Naive thymus-derived CD4-positive, alpha-beta T cell (primary cell): ENCODE data around the gene CAPN9. TPM values are rescaled to one million over a fixed set of nuclear protein-coding genes. Genes with fewer than 3 reads are reported as not detected.
"Not testable (repeated sequence)": the region's sequence is repeated elsewhere in the genome, so short reads cannot be mapped to it uniquely, and the experiment has no call there.

ENCODE experiments used
- ATAC-seq: fragments of 150-1000 bp; cut with Tn5 transposase; 2 replicates; pipeline ENCODE4 v1.10.0; 2021; ENCODE audit warnings: mild to moderate bottlenecking, moderate library complexity
- CTCF ChIA-PET: fragments of 350-600 bp; sonication (Branson Sonifier 250); formaldehyde crosslinking; loops from one replicate; lab custom pipeline; 2021; ENCODE audit warnings: antibody characterized with exemption; lab: Charles Lee
- POLR2A ChIA-PET: fragments of 350-600 bp; sonication (Branson Sonifier 250); formaldehyde crosslinking; loops from one replicate; lab custom pipeline; 2021; ENCODE audit warnings: antibody characterized with exemption, inconsistent platforms; lab: Charles Lee
- DNase-seq, 9 donors: peaks; one replicate each; pipeline versions ENCODE4 v3.0.0 to v3.0.0-alpha.2; 2020 to 2022; ENCODE audit warnings: mixed read lengths in 1 of 9
- H3K27ac ChIP-seq: one replicate; pipeline ENCODE4 v1.7.0; 2013; ENCODE audit warnings: mild to moderate bottlenecking, low read depth, low read length, moderate library complexity
- H3K27me3 ChIP-seq, 2 donors: one replicate each; pipeline ENCODE4 v1.7.0; 2013; ENCODE audit warnings: low read length in 2 of 2, mild to moderate bottlenecking in 2 of 2, moderate library complexity in 2 of 2; ENCODE audit not compliant: control insufficient read depth in 2 of 2, insufficient read depth in 2 of 2
- H3K36me3 ChIP-seq, 3 experiments: 1 replicate in 2 of 3; 2 replicates in 1 of 3; pipeline ENCODE4 v1.7.0; 2013; ENCODE audit warnings: low read length in 3 of 3, mild to moderate bottlenecking in 3 of 3, moderate library complexity in 1 of 3; ENCODE audit not compliant: insufficient read depth in 3 of 3, control insufficient read depth in 2 of 3
- H3K4me1 ChIP-seq, 2 donors: one replicate each; pipeline ENCODE4 v1.7.0; 2013; ENCODE audit warnings: low read length in 2 of 2, mild to moderate bottlenecking in 2 of 2, moderate library complexity in 1 of 2; ENCODE audit not compliant: control insufficient read depth in 2 of 2, insufficient read depth in 2 of 2
- H3K4me3 ChIP-seq: 2 replicates; pipeline ENCODE4 v1.7.0; 2013; ENCODE audit warnings: mild to moderate bottlenecking, low read length
- H3K9me3 ChIP-seq, 3 experiments: 1 replicate in 2 of 3; 2 replicates in 1 of 3; pipeline ENCODE4 v1.7.0; 2013; ENCODE audit warnings: low read length in 3 of 3; ENCODE audit not compliant: control insufficient read depth in 2 of 3
- H3K27ac Mint-ChIP-seq, 9 donors: one replicate each; pipeline ENCODE4 v1.8.0; 2020 to 2022; ENCODE audit warnings: mixed read lengths in 9 of 9, mild to moderate bottlenecking in 8 of 9, moderate library complexity in 5 of 9, inconsistent platforms in 2 of 9
- H3K27me3 Mint-ChIP-seq, 5 donors: one replicate each; pipeline ENCODE4 v1.8.0; 2021 to 2022; ENCODE audit warnings: mixed read lengths in 5 of 5, mild to moderate bottlenecking in 1 of 5
- H3K36me3 Mint-ChIP-seq, 5 donors: one replicate each; pipeline ENCODE4 v1.8.0; 2020 to 2022; ENCODE audit warnings: mixed read lengths in 5 of 5, mild to moderate bottlenecking in 3 of 5, inconsistent platforms in 1 of 5
- H3K4me1 Mint-ChIP-seq, 7 donors: one replicate each; pipeline ENCODE4 v1.8.0; 2020 to 2022; ENCODE audit warnings: mixed read lengths in 7 of 7, mild to moderate bottlenecking in 3 of 7, inconsistent platforms in 1 of 7
- H3K4me3 Mint-ChIP-seq, 10 donors: one replicate each; pipeline ENCODE4 v1.8.0; 2020 to 2022; ENCODE audit warnings: mild to moderate bottlenecking in 10 of 10, mixed read lengths in 10 of 10, moderate library complexity in 6 of 10, inconsistent platforms in 2 of 10
- H3K9me3 Mint-ChIP-seq, 11 donors: one replicate each; pipeline ENCODE4 v1.8.0; 2020 to 2022; ENCODE audit warnings: mixed read lengths in 11 of 11, mild to moderate bottlenecking in 4 of 11, inconsistent platforms in 1 of 11, moderate library complexity in 1 of 11
- intact Hi-C, 2 donors: fragments of 100-400 bp; cut with micrococcal nuclease; formaldehyde crosslinking; loops; one replicate each; pipeline ENCODE4 v1.15.1; 2023
- polyA plus RNA-seq, 2 donors: library from polyadenylated mRNA; unstranded; fragments of 300-500 nt; fragmentation: Illumina TruSeq; gene quantifications; one replicate each; pipeline ENCODE4 v1.2.3, GENCODE V29; 2021
- total RNA-seq, 6 experiments: library from RNA in 5 of 6; stranded (reverse) in 5 of 6; gene quantifications; 1 replicate in 5 of 6; 2 replicates in 1 of 6; pipeline ENCODE4 v1.2.3 and lab custom pipeline; 2021 to 2026

CAPN9 gene
- total and polyA plus RNA-seq, 7 experiments from 2014 or later, result 0.12 TPM; not detected in 6

DNA sequence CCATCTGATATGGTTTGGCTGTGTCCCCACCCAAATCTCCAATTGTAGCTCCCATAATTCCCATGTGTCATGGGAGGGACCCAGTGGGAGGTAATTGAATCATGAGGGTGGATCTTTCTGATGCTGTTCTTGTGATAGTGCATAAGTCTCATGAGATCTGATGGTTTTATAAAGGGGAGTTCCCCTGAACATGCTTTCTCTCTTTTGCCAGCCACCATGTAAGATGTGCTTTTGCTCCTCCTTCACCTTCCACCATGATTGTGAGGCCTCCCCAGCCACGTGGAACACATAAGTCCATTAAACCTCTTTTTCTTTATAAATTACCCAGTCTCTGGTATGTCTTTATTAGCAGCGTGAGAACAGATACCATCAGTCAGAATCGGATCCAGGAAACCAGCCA lies 30.7 kb upstream of the CAPN9 start:
- H3K27ac Mint-ChIP-seq, POLR2A ChIA-PET, H3K4me1 ChIP-seq, H3K4me1 Mint-ChIP-seq, intact Hi-C loops, CTCF ChIA-PET, H3K4me3 Mint-ChIP-seq, H3K4me3 ChIP-seq, H3K36me3 ChIP-seq, DNase-seq, H3K27me3 ChIP-seq, H3K27ac ChIP-seq, H3K9me3 ChIP-seq, H3K36me3 Mint-ChIP-seq, ATAC-seq: not testable (repeated sequence)
- Mint-ChIP-seq H3K9me3 (peaks cover 0 to 17% (median 6%) of the 10 kb centered on the region in 11 donors), H3K27me3 (peaks cover 4 to 39% (median 18%) of the 10 kb centered on the region in 5 donors)

DNA sequence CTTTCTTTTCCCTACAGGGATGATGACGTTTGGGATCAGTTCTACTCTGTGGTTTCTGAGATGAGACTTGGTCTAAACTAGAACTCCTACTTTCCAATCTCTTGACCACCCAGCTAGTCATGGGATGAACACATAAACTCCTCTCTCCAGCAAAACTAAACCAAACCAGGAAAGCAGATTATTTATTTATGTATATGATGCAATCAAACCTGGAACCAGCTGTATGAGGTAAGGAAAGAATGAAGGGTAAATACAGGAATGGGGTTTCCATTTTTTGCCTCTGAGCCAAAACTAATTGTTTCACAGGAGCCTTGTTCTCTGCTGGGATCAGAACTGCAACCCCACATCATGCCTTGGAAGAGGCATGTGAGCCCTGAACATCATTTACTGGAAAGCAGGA lies 29.9 kb upstream of the CAPN9 start:
- Mint-ChIP-seq H3K4me1 (no peaks in the 10 kb centered on the region), H3K9me3 (peaks cover 0 to 20% (median 9%) of the 10 kb centered on the region in 11 donors), H3K4me3 (no peak overlapping the region), H3K36me3 (peaks cover 0 to 5% (median 3%) of the 10 kb centered on the region in 5 donors), H3K27ac (no peak overlapping the region), H3K27me3 (peaks cover 4 to 41% (median 20%) of the 10 kb centered on the region in 5 donors)
- Histone ChIP-seq H3K27me3 (no peaks in the 10 kb centered on the region), H3K27ac (no peak overlapping the region), H3K4me1 (no peaks in the 10 kb centered on the region), H3K36me3 (no peaks in the 10 kb centered on the region), H3K4me3 (no peak overlapping the region), H3K9me3 (no peaks in the 10 kb centered on the region)
- CTCF ChIA-PET, result no interaction called here
- DNase-seq (no peak), ATAC-seq (no peak)
- intact Hi-C loops, result no loop called here
- POLR2A ChIA-PET, result no interaction called here

DNA sequence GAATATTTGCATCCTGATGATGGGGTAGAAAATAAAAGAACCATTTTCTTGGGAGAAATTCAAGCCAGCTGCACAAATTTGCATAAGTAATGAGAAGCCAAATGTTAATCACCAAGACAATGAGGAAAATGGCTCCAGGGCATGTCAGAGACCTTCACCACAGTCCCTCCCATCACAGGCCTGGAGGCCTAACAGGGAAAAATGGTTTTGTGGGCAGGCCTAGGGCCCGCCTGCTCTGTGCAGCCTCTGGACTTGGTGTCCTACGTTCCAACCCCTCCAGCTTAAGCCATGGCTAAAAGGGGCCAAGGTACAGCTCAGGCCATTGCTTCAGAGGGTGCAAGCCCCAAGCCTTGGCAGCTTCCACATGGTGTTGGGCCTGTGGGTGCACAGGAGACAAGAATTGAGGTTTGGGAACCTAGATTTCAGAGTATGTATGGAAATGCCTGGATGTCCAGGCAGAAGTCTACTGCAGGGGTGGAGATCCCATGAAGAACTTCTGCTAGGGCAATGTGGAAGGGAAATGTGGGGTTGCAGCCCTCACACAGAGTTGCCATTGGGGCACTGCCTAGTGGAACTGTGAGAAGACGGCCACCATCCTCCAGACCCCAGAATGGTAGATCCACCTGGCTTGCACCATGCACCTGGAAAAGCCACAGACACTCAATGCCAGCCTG lies 25.2 kb upstream of the CAPN9 start:
- H3K36me3 ChIP-seq, H3K9me3 ChIP-seq, DNase-seq, CTCF ChIA-PET, H3K4me1 Mint-ChIP-seq, H3K27ac Mint-ChIP-seq, H3K27ac ChIP-seq, H3K4me1 ChIP-seq, intact Hi-C loops, H3K4me3 ChIP-seq, ATAC-seq, H3K36me3 Mint-ChIP-seq, H3K4me3 Mint-ChIP-seq, POLR2A ChIA-PET, H3K27me3 ChIP-seq: not testable (repeated sequence)
- peaks cover 6 to 19% (median 11%) of the 10 kb centered on the region in 5 donors for H3K27me3 Mint-ChIP-seq
- peaks cover 0 to 18% (median 5%) of the 10 kb centered on the region in 11 donors for H3K9me3 Mint-ChIP-seq

DNA sequence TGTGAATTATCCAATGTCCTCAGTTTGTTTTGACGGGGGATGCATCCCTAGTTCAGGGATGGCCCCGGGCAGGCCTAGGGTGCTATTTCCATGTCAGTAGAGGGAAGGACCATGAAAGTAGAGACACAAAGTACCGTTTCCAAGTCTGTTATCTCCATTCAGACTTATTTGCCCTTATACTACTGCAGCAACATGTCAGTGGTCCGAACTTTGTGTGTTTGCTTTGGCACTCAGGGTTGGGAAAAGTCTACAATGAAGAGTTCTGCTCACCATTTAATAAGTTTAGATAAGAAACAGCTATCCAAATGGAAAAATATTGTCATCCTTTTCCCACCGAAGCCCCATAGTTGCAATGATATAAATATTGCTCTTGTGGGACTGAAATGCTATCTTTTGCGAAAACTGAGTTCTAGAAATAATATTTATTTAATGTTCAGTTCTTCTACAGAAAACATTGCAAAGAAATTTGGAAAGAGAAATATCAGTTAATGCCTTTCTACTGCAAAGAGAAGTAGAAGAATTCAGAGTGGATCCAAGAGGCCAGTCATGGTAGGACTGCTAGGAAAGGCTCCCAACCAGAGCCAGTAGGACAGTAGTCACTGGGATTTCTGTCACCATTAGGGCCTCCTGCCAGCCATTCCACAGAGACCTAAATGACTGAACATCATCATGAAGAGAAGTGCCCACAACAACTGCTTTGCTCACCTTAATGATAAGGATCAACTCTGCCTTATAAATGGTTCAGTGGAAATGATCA lies 21.8 kb upstream of the CAPN9 start:
- ATAC-seq, result no peak
- intact Hi-C loops, result no loop called here

DNA sequence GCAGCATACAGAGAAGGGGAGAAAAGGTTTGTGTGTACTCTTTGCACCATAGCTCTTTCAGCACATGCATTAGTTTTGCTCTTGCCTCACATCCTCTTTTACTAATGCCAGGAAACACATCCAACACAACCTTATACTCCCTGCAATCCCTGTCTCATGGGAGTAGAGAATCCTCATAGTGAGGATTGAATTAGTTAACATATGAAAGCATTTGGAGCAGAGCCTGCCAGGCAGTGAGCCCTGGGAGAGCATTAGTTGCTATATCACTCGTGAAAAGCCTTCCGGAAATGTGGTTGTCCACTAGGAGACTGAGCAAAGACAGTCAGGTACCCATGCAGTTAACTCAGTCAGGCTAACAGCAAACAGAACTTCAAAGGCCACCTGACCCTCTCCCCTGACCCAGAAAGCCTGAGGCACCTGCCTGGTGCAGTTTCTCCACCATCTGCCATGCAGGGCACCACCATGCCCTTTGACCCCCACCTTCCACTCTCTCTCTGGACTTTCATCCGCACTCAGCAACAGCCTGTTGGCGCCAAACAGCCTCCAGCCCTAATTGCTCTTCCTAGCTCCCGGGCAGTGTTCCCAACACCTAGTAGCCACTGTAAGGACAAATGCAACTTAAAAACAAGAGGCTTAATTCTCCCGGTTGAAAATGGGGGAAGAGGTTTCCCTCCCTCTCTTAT lies 18.3 kb upstream of the CAPN9 start:
- ChIA-PET CTCF (no interaction called here), POLR2A (no interaction called here)
- Histone ChIP-seq H3K9me3 (no peaks in the 10 kb centered on the region), H3K27ac (no peak overlapping the region), H3K4me3 (no peak overlapping the region), H3K27me3 (no peaks in the 10 kb centered on the region), H3K4me1 (no peaks in the 10 kb centered on the region), H3K36me3 (no peaks in the 10 kb centered on the region)
- Mint-ChIP-seq H3K4me1 (no peaks in the 10 kb centered on the region), H3K27ac (no peak overlapping the region), H3K4me3 (no peak overlapping the region), H3K36me3 (no peaks in the 10 kb centered on the region), H3K27me3 (peaks cover 5 to 23% (median 21%) of the 10 kb centered on the region in 5 donors), H3K9me3 (peaks cover 0 to 14% (median 0%) of the 10 kb centered on the region in 11 donors)
- DNase-seq, result no peak
- intact Hi-C loops, result no loop called here
- ATAC-seq, result no peak

More for the DNA sequence above, 21.8 kb upstream of the CAPN9 start:
- Mint-ChIP-seq H3K27me3 (peaks cover 9 to 23% (median 18%) of the 10 kb centered on the region in 5 donors), H3K36me3 (peaks cover 0 to 6% (median 4%) of the 10 kb centered on the region in 5 donors), H3K4me3 (no peak overlapping the region), H3K4me1 (no peaks in the 10 kb centered on the region), H3K9me3 (peaks cover 0 to 32% (median 5%) of the 10 kb centered on the region in 11 donors), H3K27ac (no peak overlapping the region)
- Histone ChIP-seq H3K36me3 (no peaks in the 10 kb centered on the region), H3K4me3 (no peak overlapping the region), H3K4me1 (no peaks in the 10 kb centered on the region), H3K9me3 (no peaks in the 10 kb centered on the region), H3K27ac (no peak overlapping the region), H3K27me3 (no peaks in the 10 kb centered on the region)
- POLR2A ChIA-PET, result no interaction called here
- CTCF ChIA-PET, result no interaction called here
- DNase-seq, result no peak

DNA sequence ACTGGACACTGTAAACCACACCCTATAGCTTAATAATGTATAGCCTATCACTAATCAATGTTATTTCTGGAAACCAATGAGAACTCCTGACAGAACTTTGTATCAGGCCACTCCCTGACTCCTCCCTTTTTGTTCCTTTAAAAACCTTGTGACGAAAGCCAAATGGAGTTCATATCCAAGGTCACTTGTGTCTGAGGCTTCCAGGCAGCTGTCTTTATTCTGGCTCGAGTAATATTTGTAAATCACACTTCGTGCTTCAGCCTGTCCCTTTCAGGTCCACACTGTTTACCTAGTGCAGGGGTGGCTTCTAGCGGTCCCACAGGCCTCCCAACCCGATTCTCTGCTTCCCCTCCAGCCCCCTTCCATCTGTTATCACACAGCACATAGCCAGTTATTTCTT lies 16.2 kb upstream of the CAPN9 start:
- intact Hi-C loops, result no loop called here
- Histone ChIP-seq H3K27me3 (no peaks in the 10 kb centered on the region), H3K36me3 (no peaks in the 10 kb centered on the region), H3K4me1 (no peaks in the 10 kb centered on the region), H3K4me3 (no peak overlapping the region), H3K27ac (no peak overlapping the region), H3K9me3 (no peaks in the 10 kb centered on the region)
- DNase-seq (no peak), ATAC-seq (no peak)
- H3K9me3 Mint-ChIP-seq, result peaks cover 0 to 14% (median 0%) of the 10 kb centered on the region in 11 donors
- no peaks in the 10 kb centered on the region for H3K4me1 Mint-ChIP-seq
- no peak overlapping the region for H3K4me3 Mint-ChIP-seq
- H3K27me3 Mint-ChIP-seq, result peaks cover 10 to 25% (median 19%) of the 10 kb centered on the region in 5 donors
- POLR2A ChIA-PET, result no interaction called here
- no peaks in the 10 kb centered on the region for H3K36me3 Mint-ChIP-seq
- CTCF ChIA-PET, result no interaction called here
- no peak overlapping the region for H3K27ac Mint-ChIP-seq
